GM12865 (cell line): ENCODE measurements around the gene EVI5L.
A peak's percentile ranks its signal among the peaks of the same experiment; 100 is the strongest.

Experiments used
- DNase-seq: peaks from one replicate; pipeline ENCODE4 v3.0.0; 2010; ENCODE audit warnings: low read depth
- H3K4me3 ChIP-seq: 2 replicates; pipeline ENCODE4 v1.5.1; 2011; ENCODE audit warnings: mild to moderate bottlenecking, low read depth, low read length, control low read depth
- TF ChIP-seq, protein P1 (sequence below): IDR thresholded peaks from 2 replicates; pipeline ENCODE4 v1.5.1; 2011; ENCODE audit warnings: low read length, control low read depth, low read depth, inconsistent platforms; ENCODE audit not compliant: insufficient read depth; ENCODE audit errors: missing control alignments

The EVI5L gene

DNA sequence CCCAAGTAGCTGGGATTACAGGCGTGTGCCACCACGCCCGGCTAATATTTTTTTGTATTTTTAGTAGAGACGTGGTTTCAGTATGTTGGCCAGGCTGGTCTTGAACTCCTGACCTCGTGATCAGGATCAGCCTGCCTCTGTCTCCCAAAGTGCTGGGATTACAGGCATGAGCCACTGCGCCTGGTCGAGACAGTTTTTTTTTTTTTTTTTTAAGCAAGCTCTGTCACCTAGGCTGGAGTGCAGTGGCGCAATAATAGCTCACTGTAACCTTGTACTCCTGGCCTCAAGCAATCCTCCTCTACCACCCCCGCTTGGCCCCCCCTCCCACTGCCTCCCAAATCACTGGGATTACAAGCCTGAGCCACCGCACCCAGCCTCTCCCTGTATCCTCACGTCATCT, 67.3 kb downstream of the EVI5L start:
- no peak overlapping the region for H3K4me3 ChIP-seq
- TF ChIP-seq, protein P1, sequence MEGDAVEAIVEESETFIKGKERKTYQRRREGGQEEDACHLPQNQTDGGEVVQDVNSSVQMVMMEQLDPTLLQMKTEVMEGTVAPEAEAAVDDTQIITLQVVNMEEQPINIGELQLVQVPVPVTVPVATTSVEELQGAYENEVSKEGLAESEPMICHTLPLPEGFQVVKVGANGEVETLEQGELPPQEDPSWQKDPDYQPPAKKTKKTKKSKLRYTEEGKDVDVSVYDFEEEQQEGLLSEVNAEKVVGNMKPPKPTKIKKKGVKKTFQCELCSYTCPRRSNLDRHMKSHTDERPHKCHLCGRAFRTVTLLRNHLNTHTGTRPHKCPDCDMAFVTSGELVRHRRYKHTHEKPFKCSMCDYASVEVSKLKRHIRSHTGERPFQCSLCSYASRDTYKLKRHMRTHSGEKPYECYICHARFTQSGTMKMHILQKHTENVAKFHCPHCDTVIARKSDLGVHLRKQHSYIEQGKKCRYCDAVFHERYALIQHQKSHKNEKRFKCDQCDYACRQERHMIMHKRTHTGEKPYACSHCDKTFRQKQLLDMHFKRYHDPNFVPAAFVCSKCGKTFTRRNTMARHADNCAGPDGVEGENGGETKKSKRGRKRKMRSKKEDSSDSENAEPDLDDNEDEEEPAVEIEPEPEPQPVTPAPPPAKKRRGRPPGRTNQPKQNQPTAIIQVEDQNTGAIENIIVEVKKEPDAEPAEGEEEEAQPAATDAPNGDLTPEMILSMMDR, result no peak
- no peak for DNase-seq

DNA sequence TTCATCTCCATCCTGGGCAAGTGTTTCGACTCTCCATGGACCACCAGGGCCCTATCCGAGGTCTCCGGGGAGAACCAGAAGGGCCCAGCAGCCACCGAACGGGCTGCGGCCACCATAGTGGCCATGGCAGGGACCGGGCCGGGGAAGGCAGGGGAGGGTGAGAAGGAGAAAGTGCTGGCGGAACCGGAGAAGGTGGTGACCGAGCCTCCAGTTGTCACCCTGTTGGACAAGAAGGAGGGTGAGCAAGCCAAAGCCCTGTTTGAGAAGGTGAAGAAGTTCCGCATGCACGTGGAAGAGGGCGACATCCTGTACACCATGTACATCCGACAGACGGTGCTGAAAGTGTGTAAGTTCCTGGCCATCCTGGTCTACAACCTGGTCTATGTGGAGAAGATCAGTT, 68.9 kb downstream of the EVI5L start:
- H3K4me3 ChIP-seq, result no peak overlapping the region
- TF ChIP-seq, protein P1, result no peak
- no peak for DNase-seq

DNA sequence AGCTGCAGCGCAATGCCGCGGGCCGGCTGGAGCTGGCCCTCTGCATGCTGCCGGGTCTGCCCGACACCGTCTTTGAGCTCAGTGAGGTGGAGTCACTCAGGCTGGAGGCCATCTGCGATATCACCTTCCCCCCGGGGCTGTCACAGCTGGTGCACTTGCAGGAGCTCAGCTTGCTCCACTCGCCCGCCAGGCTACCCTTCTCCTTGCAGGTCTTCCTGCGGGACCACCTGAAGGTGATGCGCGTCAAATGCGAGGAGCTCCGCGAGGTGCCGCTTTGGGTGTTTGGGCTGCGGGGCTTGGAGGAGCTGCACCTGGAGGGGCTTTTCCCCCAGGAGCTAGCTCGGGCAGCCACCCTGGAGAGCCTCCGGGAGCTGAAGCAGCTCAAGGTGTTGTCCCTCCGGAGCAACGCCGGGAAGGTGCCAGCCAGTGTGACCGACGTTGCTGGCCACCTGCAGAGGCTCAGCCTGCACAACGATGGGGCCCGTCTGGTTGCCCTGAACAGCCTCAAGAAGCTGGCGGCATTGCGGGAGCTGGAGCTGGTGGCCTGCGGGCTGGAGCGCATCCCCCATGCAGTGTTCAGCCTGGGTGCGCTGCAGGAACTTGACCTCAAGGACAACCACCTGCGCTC, 69.8 kb downstream of the EVI5L start:
- DNase-seq, result no peak
- TF ChIP-seq, protein P1, result no peak
- no peak overlapping the region for H3K4me3 ChIP-seq

DNA sequence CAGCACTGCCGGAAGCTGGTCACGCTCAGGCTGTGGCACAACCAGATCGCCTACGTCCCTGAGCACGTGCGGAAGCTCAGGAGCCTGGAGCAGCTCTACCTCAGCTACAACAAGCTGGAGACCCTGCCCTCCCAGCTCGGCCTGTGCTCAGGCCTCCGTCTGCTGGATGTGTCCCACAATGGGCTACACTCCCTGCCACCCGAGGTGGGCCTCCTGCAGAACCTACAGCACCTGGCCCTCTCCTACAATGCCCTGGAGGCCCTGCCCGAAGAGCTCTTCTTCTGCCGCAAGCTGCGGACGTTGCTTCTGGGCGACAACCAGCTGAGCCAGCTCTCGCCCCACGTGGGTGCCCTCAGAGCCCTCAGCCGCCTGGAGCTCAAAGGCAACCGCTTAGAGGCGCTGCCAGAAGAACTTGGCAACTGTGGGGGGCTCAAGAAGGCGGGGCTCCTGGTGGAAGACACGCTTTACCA, 70.4 kb downstream of the EVI5L start:
- TF ChIP-seq, protein P1, result no peak
- DNase-seq, result no peak
- H3K4me3 ChIP-seq, result no peak overlapping the region

DNA sequence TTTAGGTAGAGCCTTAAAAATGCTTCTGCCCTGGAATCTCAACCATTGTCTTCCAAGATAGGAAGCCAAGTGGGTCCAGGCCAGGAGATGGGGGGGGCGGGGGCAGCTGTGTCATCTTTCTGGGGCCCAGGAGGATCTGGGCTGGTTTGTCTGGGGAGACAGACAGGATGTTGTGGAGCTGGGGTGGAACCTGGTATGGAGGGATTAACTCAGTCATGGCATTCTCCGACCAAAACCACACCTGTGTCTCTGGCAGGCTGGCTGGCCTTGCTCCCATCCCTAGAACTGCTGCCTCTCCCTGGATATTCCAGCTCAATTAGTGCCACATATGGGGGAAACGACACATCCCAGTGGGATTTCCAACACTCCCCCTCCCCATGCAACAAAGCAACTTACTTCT, 70.9 kb downstream of the EVI5L start:
- no peak for DNase-seq
- H3K4me3 ChIP-seq, result no peak overlapping the region
- TF ChIP-seq, protein P1, result no peak

DNA sequence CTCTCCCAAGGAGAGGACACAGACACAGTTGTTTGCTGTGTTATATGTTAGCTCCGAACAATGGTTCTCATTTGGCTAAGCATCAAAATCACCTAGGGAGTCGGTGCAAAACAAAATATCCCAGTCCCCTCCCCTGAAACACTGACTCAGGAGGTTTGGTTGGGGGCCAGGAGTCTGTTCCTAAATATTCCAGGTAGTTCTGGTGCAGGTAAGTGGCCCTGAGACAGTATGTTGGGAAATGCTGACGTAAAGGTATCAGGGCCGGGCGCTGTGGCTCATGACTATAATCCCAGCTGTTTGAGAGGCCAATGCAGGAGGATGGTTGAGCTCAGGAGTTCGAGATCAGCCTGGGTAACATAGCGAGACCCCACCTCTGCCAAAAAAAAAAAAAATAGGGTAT, 71.3 kb downstream of the EVI5L start:
- no peak overlapping the region for H3K4me3 ChIP-seq
- TF ChIP-seq, protein P1, result no peak
- DNase-seq, result no peak

DNA sequence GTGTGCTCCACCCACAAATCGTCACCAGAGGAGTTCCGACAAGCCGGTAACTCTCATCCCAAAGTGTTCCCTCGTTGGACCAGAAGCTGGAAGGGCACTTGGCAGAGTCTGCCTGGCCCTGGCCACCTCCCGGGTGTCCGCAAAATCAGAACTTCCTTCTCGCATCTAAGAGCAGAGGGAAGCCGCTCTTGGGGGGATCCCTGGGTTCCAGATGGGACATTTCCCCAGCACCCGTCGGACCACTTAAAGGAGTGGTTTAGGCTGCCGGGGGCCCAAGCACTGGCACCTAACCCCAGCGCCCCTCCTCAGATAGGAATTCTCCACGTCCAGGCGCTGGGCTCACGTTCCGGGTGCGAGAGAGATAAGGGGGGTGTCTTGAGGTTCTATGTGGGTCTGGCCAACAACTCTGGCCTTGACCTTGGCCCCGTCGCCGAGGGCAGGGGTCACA, 72.8 kb downstream of the EVI5L start:
- DNase-seq, result no peak
- H3K4me3 ChIP-seq, result peak overlapping the region; percentile 75
- TF ChIP-seq, protein P1, result no peak
